Measurements from ENCODE around the gene ANKRD65.

DNA sequence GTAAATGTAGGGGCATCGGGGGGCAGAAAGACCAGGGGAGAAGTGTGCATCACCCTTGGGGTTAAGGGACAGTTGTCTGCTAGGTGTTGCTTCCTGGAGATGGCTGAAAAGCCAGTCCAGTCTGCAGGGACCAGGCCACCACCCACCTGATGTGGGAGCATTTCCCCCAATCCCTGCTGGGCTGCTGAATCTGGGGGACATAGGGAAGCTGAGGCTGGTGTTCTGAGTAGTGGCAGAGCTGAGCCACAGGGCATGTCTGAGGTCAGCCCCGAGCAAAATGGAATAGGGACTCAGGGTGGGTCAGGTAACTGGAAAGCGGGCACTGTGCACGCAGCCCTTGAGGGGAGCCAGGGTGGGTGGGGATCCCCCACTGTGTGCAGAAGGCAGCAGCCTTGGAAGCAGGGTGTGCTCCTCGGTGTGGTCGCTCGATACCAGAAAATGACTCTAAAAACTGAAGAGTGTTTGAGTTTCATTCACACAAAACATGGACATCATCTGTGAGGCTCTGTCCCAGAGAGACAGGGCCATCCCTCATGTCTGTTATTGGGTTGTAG is 19.5 kb downstream of the ANKRD65 start:
- TF ChIP-seq EZH2 (IDR thresholded peaks at IDR 0.05; ENCODE audit: low read length, unreplicated experiment) (no peak), EZH2phosphoT487 (IDR thresholded peaks at IDR 0.05; ENCODE audit: borderline replicate concordance, low read length) (no peak)
- TF ChIP-seq, protein P1, sequence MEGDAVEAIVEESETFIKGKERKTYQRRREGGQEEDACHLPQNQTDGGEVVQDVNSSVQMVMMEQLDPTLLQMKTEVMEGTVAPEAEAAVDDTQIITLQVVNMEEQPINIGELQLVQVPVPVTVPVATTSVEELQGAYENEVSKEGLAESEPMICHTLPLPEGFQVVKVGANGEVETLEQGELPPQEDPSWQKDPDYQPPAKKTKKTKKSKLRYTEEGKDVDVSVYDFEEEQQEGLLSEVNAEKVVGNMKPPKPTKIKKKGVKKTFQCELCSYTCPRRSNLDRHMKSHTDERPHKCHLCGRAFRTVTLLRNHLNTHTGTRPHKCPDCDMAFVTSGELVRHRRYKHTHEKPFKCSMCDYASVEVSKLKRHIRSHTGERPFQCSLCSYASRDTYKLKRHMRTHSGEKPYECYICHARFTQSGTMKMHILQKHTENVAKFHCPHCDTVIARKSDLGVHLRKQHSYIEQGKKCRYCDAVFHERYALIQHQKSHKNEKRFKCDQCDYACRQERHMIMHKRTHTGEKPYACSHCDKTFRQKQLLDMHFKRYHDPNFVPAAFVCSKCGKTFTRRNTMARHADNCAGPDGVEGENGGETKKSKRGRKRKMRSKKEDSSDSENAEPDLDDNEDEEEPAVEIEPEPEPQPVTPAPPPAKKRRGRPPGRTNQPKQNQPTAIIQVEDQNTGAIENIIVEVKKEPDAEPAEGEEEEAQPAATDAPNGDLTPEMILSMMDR (conservative IDR thresholded peaks at IDR 0.05; ENCODE audit: low read depth, low read length) = no peak
